Measurements from ENCODE around the gene ARHGEF37.

DNA sequence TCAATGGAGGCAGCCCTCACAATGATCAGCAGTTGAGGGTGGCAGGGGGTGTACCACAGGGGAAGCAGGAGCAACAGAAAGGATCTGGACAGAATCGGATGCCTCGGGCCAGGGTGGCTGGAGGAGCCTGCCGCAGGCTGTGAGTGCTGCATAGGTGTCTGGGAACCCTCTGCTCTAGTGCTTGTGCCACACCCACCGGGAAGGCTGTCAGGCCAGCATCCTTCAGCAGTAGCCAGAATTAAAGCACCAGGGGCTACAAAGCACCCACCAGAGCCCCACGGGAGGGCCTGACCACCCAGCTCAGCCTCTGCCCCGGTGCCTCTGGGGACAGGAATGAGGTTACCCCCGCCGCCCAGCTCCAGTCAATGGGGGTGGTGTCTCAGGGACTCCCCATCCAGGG lies 49.0 kb downstream of the ARHGEF37 start:
- TF ChIP-seq CTCF (conservative IDR thresholded peaks at IDR 0.05 in 1 of 2, IDR thresholded peaks at IDR 0.05 in 1 of 2; ENCODE audit: extremely low read depth in 1 of 2, insufficient read depth in 1 of 2, low read depth in 1 of 2, low read length in 2 of 2) (no peak), EZH2 (IDR thresholded peaks at IDR 0.05; ENCODE audit: borderline replicate concordance, low read length) (no peak)

All from mammary epithelial cell (primary cell).